GM21529 (cell line): ENCODE data around the gene TNFRSF13B.
"Not testable (repeated sequence)": the region's sequence is repeated elsewhere in the genome, so short reads cannot be mapped to it uniquely, and the experiment has no call there.

ENCODE experiments used
- ATAC-seq: cut with Tn5 transposase; IDR thresholded peaks from one replicate; pipeline ENCODE4 v1.9.1; 2021; ENCODE audit not compliant: unreplicated experiment

The TNFRSF13B gene

DNA sequence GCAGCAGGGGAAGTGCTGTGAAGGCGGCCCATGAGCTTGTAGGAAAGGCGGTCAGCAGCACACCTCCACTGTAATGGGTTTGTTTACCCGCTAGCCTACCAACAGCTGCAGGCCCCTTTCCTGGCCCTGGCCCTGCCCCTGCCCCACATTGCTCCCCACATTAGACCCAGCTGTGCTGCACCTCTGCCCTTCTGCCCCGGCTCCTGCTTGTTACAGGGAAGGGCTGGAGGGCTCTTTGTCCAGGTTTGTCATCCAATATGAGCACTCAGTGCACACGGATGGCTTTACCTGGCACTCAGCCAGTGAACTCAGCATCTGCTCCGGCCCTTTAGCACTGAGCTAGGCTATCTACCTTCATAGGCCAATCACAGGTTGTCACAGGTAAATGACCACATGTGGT lies 36.0 kb upstream of the TNFRSF13B start:
- ATAC-seq: not testable (repeated sequence)

- not testable (repeated sequence) for ATAC-seq
Observed at GRCh38 chr17:17004997-17005614, 33.2 kb upstream of the TNFRSF13B start.

DNA sequence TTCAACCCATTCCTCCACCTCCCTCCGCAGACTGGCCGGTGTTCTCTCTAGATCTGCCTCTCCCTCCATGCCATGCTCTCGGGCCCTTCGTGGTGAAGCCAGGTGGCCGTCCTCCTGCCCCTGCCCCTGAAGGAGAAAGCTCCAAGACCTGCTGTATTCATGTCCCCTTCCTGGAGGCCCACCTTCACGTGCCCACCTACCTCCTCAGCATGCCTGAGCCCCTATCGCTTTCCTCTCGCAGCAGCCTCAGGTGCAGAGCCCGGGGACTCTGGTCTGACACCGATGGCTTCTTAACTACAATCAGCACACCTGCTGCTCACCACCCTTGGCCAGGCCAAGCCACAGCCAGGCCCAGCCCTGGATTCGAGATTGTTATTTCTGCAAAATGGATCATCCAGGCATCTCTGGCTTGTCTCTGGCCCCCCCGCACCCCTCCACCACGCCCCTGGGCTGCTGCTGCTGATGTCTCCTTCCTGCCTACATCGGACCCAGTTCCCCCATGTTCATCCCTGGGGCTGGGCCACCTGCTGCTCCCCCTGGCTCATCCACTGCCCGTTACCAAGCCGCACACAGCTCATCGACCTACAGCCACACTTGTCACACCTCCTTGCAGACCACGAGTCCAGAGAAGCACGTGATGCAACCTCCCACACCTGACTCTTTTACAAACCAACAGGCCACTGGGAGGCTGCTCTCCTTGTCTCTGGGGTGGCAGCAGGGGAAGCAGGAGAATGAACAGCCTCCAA lies 32.5 kb upstream of the TNFRSF13B start:
- ATAC-seq: no peak

- ATAC-seq: not testable (repeated sequence)
Observed at GRCh38 chr17:17002731-17003715, 31.1 kb upstream of the TNFRSF13B start.

- peak; percentile 62 for ATAC-seq
Observed at GRCh38 chr17:17001874-17002520, 30.1 kb upstream of the TNFRSF13B start.

DNA sequence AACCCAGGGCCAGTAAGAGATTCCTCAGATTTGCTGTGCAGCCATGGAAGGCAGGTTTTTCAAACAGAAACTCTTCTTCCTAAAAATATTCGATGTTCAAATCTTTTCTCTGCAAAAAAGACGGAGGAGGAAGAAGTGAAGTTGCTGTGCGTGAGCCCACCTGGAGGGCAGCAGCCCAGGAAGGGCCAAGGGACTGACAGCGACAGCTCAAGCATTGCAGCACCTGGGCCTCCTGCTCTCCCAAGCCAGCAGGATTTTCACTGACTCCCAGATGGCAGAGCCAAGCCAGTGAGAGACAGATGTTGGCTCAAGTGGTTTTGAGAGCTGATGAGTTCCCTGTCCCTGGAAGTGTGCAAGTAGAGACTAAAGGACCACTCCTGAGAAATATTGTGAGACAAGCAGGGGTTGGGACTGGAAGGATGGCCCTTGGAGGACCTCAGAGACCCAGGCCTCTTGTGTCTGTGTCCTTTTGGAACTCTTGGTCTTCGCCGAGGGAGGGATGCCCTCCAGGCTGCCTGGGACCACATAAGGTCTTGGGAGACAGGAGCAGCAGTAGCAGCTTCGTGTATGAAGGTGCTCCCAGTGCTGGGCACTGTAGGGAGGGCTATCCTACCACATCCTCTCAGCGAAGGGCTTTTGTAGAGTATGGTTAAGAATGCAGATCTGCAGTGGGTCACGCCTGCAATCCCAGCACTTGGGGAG lies 29.3 kb upstream of the TNFRSF13B start:
- peak; percentile 10 for ATAC-seq

DNA sequence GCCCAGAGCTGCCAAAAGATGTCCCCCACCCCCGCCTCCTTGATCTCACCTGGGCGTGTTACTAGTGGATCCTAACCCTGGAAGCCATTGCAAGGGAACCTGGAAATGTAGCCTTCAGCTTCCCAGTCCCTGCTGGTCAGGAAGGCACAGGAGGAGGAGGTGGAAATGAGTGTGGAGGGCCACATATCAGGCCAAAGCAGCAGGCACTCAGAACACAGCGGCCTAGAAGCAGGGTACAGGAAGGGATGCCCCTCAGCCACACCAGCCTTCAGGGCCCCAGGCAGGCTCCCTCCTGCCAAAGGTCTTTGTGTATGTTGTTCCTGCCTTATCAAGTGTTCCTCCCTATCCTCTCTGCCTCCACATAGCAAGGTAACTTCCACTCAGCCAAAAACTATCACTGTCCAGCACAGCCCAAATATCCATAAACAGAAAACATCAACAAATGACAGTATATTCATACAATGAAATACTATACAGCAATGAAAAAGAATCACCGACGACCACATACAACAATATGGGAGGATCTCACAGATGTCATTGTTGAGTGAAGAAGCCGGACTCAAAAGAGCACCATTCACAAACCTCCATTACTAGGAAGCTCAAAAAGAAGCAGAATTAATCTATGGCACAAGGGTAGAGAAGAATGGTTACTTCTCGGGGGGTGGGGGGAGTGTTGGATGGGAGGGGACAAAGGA lies 28.2 kb upstream of the TNFRSF13B start:
- ATAC-seq: no peak

DNA sequence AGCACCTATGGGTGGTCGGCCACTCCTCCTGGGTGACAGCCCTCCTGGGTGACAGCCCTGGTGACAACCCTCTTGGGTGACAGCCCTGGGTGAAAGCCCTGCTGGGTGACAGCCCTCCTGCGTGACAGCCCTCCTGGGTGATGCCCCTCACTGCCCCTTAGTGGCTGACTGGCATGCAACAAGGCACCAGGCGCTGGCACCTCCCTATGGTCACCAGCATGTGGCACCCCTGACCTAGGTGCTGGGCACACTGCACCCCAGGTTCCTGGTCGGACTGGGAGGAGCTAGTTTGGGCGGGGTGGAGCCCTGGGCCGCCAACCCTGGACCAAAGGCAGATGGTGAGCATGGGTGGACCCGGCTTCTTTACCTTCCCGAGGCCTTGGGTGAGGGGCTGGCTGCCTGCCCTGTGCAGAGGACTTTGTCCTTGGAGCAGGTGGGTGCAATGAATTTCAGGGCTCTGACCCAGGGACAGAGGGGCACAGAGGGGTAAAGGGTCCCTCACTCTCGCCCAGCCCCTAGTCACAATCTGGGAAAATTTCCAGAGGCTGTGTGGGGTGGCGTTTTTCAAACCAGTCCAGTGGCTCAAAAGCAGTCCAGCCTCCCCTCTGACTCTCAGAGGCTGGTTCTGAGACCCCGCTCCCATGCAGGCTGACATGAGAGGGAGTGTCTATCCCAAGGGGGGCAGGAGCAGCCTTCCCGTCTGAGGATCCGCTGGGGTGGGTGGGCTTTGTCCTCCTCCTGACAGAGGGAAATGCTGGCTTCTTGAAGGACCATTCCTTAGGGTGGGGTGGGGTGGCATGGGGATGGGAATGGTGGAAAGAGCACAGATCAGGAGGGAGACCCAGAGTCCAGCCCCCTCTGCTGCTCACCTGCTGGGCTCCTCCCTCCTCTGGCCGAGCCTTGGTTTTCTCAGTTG lies 25.9 kb upstream of the TNFRSF13B start:
- ATAC-seq: peak; percentile 64

DNA sequence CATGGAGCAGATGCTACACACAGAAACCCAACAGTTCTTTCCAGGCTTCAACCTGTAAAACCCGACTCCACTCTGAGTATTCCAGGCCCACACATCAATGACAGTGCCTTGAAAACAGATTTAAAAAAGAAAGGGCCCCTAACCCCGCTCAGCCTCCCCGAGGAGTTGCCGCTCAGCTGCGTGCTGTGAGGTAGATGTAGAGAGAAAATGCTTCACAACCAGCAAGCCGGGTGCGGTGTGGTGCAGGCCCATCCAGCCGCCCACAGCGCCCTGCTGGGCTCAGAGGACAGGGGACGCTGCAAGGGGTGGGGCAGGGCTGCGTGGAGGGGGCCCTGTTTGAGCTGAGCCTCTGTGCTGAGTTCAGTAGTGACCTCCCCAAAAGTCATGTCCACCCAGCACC lies 24.8 kb upstream of the TNFRSF13B start:
- not testable (repeated sequence) for ATAC-seq

- ATAC-seq: no peak
Observed at GRCh38 chr17:16995930-16996329, 24.0 kb upstream of the TNFRSF13B start.

DNA sequence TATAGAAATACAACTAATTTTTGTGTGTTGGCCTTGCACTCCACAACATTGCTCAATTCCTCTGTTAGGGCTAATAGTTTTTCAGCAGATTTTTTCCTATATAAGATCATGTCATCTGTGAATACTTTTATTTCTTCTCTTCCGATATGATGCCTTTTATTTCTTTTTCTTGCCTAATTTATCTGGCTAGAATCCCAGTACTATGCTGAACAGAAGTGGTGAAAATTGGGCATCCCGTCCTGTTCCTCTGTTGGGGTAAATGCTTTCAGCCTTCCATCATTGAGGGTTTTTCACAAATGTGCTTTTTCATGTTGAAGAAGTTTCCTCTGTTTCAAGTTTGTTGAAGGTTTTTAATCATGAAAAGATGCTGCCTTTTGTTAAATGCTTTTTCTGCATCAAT lies 22.7 kb upstream of the TNFRSF13B start:
- no peak for ATAC-seq

DNA sequence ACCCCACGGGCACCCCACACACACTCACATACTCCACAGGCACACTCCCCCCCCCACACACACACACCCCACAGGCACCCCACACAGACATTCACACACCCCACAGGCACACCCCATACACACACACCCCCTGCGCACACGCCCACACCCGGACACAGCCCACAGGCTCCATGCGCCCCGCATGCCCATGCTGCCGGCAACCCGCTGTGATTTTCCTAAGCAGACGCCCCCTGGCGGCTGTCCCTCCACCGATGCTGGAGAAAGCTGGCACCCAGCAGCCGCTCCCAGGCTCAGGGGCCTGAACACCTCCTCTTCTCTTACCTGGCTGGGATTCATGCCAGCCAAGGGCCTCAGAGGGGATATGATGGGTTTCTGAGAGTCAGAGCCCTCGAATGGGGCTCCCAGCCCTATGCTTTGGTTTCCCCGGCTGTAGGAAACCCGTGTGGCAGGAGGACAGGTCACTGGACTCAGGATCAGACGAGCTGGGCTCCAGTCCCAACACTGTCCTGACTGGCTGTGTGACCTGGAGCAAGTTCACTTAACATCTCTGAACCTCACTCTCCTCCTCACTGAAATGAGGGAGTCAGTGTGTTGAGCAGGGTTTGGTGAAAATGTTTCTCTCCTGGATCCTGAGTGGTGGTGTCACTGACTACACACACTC lies 19.6 kb upstream of the TNFRSF13B start:
- no peak for ATAC-seq

- ATAC-seq: no peak
Observed at GRCh38 chr17:16989953-16990860, 18.3 kb upstream of the TNFRSF13B start.

DNA sequence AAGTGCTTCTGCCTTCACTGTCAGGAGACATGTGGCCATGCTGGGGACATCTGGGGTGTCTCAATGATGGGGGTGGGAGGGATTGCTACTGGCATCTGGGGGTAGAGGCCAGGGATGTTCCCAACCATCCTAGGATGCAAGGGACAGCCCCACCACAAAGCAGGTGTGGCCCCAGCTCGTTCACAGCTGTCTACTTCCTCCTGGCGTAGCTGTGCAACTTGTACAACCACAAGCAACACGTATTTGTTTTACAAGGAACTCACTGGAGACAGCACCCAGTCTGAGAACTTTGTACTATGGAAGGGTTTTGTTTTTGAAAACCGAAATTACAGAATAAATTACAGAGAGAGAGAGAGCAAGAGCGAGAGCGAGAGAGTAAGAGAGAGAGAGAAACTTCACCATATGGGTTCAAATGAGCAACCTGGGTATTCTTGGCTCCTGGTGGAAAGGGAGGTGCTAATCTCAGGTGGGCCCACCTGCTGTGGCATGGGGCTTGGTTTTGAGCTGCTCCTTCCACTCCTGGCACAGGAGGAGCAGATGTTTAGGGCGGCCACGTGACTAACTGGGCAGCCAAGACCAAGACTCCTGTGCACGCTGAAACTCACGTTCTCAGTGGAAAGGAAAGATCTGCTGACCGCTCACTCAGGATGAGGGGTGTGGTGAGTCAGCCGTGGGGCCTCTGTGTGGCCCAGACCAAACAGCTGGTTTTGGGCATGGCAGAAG lies 17.5 kb upstream of the TNFRSF13B start:
- ATAC-seq: peak; percentile 30

GRCh38 chr17:16988749-16989229 lies 16.9 kb upstream of the TNFRSF13B start:
- peak; percentile 13 for ATAC-seq
